Panc1 (cell line): ENCODE results near the gene CCDC187. TPM values are rescaled to one million over a fixed set of nuclear protein-coding genes. Genes with fewer than 3 reads are reported as not detected.

Source experiments
- ATAC-seq: fragments of 200-7000 bp; cut with Tn5 transposase; 2 replicates; pipeline ENCODE4 v1.9.1; 2020; ENCODE audit warnings: mild to moderate bottlenecking, moderate library complexity
- BruUV-seq: library from RNA; stranded (reverse); fragments of 400-500 nt; replicated peaks from 2 replicates; lab custom pipeline; 2021; lab: Mats Ljungman, UMichigan
- CTCF ChIA-PET: fragments of 300-600 bp; sonication (Branson Sonifier 250); formaldehyde crosslinking; loops from one replicate; lab custom pipeline; 2022; ENCODE audit warnings: antibody characterized with exemption; lab: Charles Lee
- POLR2A ChIA-PET: fragments of 300-600 bp; sonication (Branson Sonifier 250); formaldehyde crosslinking; loops from one replicate; lab custom pipeline; 2022; ENCODE audit warnings: antibody characterized with exemption; lab: Charles Lee
- DNase-seq: peaks from one replicate; pipeline ENCODE4 v3.0.0-alpha.2; 2010; ENCODE audit warnings: low read depth, low spot score
- H3K27ac ChIP-seq: 2 replicates; pipeline ENCODE4 v1.5.1; 2011; ENCODE audit warnings: mild to moderate bottlenecking, low read length, inconsistent platforms
- H3K27me3 ChIP-seq: fragments of 200-500 bp; sonication (Bioruptor generic); 2 replicates; pipeline ENCODE4 v1.6.0; 2014; ENCODE audit warnings: low read length, inconsistent platforms; ENCODE audit not compliant: control insufficient read depth, insufficient read depth
- H3K36me3 ChIP-seq: fragments of 200-500 bp; sonication (Bioruptor generic); 2 replicates; pipeline ENCODE4 v1.5.1; 2014; ENCODE audit warnings: inconsistent platforms, mild to moderate bottlenecking, low read length, moderate library complexity; ENCODE audit not compliant: control insufficient read depth, insufficient read depth
- H3K4me1 ChIP-seq: 2 replicates; pipeline ENCODE4 v1.5.1; 2011; ENCODE audit warnings: inconsistent platforms, mild to moderate bottlenecking, low read length, moderate library complexity; ENCODE audit not compliant: control insufficient read depth, insufficient read depth
- H3K4me3 ChIP-seq, 2 experiments: 2 replicates each; pipeline ENCODE4 v1.5.1; 2011 to 2012; ENCODE audit warnings: low read depth in 2 of 2, low read length in 2 of 2, mild to moderate bottlenecking in 2 of 2, inconsistent platforms in 1 of 2, moderate library complexity in 1 of 2
- H3K9me3 ChIP-seq: fragments of 200-500 bp; sonication (Bioruptor generic); 2 replicates; pipeline ENCODE4 v1.5.1; 2014; ENCODE audit warnings: low read depth, mild to moderate bottlenecking, inconsistent platforms, low read length, moderate library complexity; ENCODE audit not compliant: control insufficient read depth, insufficient read depth
- POLR2AphosphoS5 ChIP-seq: IDR thresholded peaks from 2 replicates; pipeline ENCODE4 v1.6.1; 2012; ENCODE audit warnings: mild to moderate bottlenecking, low read depth, low read length, moderate library complexity
- REST ChIP-seq, 2 experiments: IDR thresholded peaks; 2 replicates each; pipeline ENCODE4 v1.6.1; 2011 to 2012; ENCODE audit warnings: low read depth in 2 of 2, control low read depth in 1 of 2, low read length in 1 of 2, mild to moderate bottlenecking in 1 of 2, moderate library complexity in 1 of 2; ENCODE audit not compliant: insufficient read depth in 1 of 2
- SIN3A ChIP-seq: IDR thresholded peaks from 2 replicates; pipeline ENCODE4 v1.6.1; 2012; ENCODE audit warnings: low read depth, mild to moderate bottlenecking, low read length, moderate library complexity, borderline replicate concordance; ENCODE audit not compliant: insufficient read depth
- TCF7L2 ChIP-seq: IDR thresholded peaks from 2 replicates; pipeline ENCODE4 v1.6.1; 2011; ENCODE audit warnings: mild to moderate bottlenecking, low read depth, low read length, inconsistent platforms
- in situ Hi-C: cut with HindIII; loops from 2 replicates; pipeline ENCODE4 v1.10.0; 2016; ENCODE audit warnings: low sequenced_read_pairs, low pct_unique_long_range_greater_than_20kb
- intact Hi-C: fragments of 100-400 bp; cut with micrococcal nuclease; formaldehyde crosslinking; loops from one replicate; pipeline ENCODE4 v1.10.0; 2022; ENCODE audit not compliant: unreplicated experiment
- total RNA-seq: library from RNA; stranded (reverse); gene quantifications from one replicate; pipeline ENCODE4 v1.2.1, GENCODE V29; 2021; ENCODE audit not compliant: unreplicated experiment
- TF ChIP-seq, protein P1 (sequence below): fragments of 450-650 bp; IDR thresholded peaks from 2 replicates; pipeline ENCODE4 v1.5.1; 2017; ENCODE audit warnings: mild to moderate bottlenecking

The CCDC187 gene
- total RNA-seq, 1 experiment from 2014 or later, result not detected

DNA sequence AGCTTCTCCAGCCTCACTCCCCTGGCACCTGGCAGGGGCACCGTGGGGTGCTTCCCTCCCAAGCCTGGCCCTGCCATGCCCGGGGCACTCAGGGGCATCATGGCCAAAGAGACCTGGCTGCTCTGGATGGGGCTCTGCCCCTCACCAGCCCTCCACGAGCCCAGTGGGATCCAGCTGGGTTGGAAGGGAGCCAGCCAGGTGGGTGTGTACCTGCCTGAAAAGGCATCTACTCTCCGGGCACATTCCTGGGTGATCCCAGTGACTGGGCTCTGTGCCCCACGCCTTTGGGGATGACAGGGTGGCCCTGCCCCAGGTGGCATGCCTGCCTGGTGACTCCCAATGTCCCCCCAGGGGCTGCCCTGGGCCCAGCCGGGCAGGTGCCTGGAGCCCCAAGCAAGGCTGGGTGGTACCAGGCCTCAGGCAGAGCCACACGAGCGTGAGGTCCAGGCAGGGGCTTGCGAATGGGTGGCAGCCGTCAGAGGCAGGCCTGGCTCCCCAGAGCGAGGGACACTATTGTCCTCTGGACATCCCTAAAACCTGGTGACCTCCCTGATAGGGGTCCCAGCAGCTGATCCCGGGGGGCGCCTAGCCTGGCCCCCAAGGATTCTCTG lies 24.2 kb upstream of the CCDC187 start:
- TF ChIP-seq POLR2AphosphoS5, result no peak
- no peak for TF ChIP-seq SIN3A
- TF ChIP-seq TCF7L2, result no peak
- TF ChIP-seq, protein P1, sequence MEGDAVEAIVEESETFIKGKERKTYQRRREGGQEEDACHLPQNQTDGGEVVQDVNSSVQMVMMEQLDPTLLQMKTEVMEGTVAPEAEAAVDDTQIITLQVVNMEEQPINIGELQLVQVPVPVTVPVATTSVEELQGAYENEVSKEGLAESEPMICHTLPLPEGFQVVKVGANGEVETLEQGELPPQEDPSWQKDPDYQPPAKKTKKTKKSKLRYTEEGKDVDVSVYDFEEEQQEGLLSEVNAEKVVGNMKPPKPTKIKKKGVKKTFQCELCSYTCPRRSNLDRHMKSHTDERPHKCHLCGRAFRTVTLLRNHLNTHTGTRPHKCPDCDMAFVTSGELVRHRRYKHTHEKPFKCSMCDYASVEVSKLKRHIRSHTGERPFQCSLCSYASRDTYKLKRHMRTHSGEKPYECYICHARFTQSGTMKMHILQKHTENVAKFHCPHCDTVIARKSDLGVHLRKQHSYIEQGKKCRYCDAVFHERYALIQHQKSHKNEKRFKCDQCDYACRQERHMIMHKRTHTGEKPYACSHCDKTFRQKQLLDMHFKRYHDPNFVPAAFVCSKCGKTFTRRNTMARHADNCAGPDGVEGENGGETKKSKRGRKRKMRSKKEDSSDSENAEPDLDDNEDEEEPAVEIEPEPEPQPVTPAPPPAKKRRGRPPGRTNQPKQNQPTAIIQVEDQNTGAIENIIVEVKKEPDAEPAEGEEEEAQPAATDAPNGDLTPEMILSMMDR, result no peak
- no peak for TF ChIP-seq REST (IDR thresholded peaks at IDR 0.05; ENCODE audit: insufficient read depth in 1 of 2, low read depth in 2 of 2, low read length in 1 of 2)
- ChIA-PET POLR2A (interaction anchor here (0.5 kb wide), 1 partner anchor 353 kb away, joined by 4 read pairs; no protein-coding TSS in a partner anchor), CTCF (no interaction called here)
- no peak for DNase-seq
- Histone ChIP-seq H3K36me3 (no peaks in the 10 kb centered on the region; the same call in 1 of the 2 replicates), H3K27me3 (no peaks in the 10 kb centered on the region), H3K27ac (no peak overlapping the region), H3K9me3 (no peaks in the 10 kb centered on the region), H3K4me1 (no peaks in the 10 kb centered on the region; the same call in 1 of the 2 replicates), H3K4me3 (peak overlapping the region; percentile 44 to 51)
- intact Hi-C loops, result no loop called here
- in situ Hi-C loops, result no loop called here
- peak; percentile 11 for ATAC-seq
- BruUV-seq, result no TSS peak

- Histone ChIP-seq H3K27me3 (no peaks in the 10 kb centered on the region), H3K4me1 (no peaks in the 10 kb centered on the region; the same call in 1 of the 2 replicates), H3K27ac (no peak within 1 kb of the TSS), H3K9me3 (no peaks in the 10 kb centered on the region), H3K4me3 (peak within 1 kb of the TSS; percentile 44 to 51), H3K36me3 (no peaks in the 10 kb centered on the region; the same call in 1 of the 2 replicates)
- intact Hi-C loops (no loop called here), in situ Hi-C loops (no loop called here)
- DNase-seq (no peak), ATAC-seq (peak; percentile 40)
- CTCF ChIA-PET, result no interaction called here
- BruUV-seq, result no TSS peak
- POLR2A ChIA-PET, result interaction anchor here (0.5 kb wide), 1 partner anchor 354 kb away, joined by 4 read pairs; no protein-coding TSS in a partner anchor
- TF ChIP-seq SIN3A, result no peak
- TF ChIP-seq TCF7L2, result no peak
- no peak for TF ChIP-seq POLR2AphosphoS5
- TF ChIP-seq, protein P1, result no peak
- TF ChIP-seq REST (IDR thresholded peaks at IDR 0.05; ENCODE audit: insufficient read depth in 1 of 2, low read depth in 2 of 2, low read length in 1 of 2), result no peak
Observed at GRCh38 chr9:136327304-136327974, 23.5 kb upstream of the CCDC187 start, which contains the start of gene GPSM1. TSS of gene GPSM1 (plus strand) at chr9:136327539. CDS start at chr9:136327696, 157 bp downstream.
